Measurements from ENCODE around the gene ENPEP. TPM values are rescaled to one million over a fixed set of nuclear protein-coding genes. Genes with fewer than 3 reads are reported as not detected.
"Not testable (repeated sequence)": the region's sequence is repeated elsewhere in the genome, so short reads cannot be mapped to it uniquely, and the experiment has no call there.

Gene ENPEP
- total and polyA plus RNA-seq, 12 donors: 2.2 to 14.9 (median 3.9) TPM

DNA sequence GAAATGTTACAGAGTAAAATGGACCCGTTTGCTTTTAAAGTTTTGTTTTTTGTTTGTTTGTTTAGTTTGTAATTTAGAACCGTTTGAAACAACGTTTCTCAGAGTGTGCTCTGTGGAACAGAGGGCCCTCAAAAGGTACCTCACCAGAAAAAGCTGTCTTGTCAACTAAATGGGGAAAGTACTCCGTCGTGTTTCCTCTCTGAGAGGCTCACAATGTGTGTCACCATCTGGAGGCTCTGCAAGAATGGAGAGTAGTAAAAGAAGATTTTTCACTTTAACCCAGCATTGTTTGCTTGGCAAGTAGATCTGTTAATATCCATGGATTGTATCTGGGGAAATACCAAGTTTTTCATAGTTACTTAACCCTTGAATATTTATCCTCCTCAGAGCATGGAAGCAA is 1.5 kb upstream of the ENPEP start:
- H3K36me3 ChIP-seq: no peaks in the 10 kb centered on the region
- no peak overlapping the region for H3K4me3 ChIP-seq
- H3K4me1 ChIP-seq: peaks cover 0 to 14% (median 4%) of the 10 kb centered on the region in 9 donors
- ATAC-seq: no peak
- 49 to 59% methylated on average over 5 of the region's 5 CpGs for WGBS, 2 donors
- no peak for DNase-seq
- H3K27me3 ChIP-seq: no peaks in the 10 kb centered on the region
- H3K9me3 ChIP-seq: peaks cover 0 to 4% (median 0%) of the 10 kb centered on the region in 11 donors
- TF ChIP-seq, protein P1, sequence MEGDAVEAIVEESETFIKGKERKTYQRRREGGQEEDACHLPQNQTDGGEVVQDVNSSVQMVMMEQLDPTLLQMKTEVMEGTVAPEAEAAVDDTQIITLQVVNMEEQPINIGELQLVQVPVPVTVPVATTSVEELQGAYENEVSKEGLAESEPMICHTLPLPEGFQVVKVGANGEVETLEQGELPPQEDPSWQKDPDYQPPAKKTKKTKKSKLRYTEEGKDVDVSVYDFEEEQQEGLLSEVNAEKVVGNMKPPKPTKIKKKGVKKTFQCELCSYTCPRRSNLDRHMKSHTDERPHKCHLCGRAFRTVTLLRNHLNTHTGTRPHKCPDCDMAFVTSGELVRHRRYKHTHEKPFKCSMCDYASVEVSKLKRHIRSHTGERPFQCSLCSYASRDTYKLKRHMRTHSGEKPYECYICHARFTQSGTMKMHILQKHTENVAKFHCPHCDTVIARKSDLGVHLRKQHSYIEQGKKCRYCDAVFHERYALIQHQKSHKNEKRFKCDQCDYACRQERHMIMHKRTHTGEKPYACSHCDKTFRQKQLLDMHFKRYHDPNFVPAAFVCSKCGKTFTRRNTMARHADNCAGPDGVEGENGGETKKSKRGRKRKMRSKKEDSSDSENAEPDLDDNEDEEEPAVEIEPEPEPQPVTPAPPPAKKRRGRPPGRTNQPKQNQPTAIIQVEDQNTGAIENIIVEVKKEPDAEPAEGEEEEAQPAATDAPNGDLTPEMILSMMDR (IDR thresholded peaks at IDR 0.05): no peak
- intact Hi-C loops (cut with DNase I): loop anchor here in 3 of 10 donors (10.0 kb wide), 2 partner anchors 110 to 120 kb away; no protein-coding TSS in a partner anchor
- H3K27ac ChIP-seq: no peak overlapping the region

- intact Hi-C loops (cut with DNase I): loop anchor here in 3 of 10 donors (10.0 kb wide), 2 partner anchors 110 to 120 kb away; no protein-coding TSS in a partner anchor
These were observed 875 bp upstream of the ENPEP start for GRCh38 chr4:110475080-110475479.

GRCh38 chr4:110477836-110478235 is 1.9 kb downstream of the ENPEP start:
- Histone ChIP-seq H3K36me3 (no peaks in the 10 kb centered on the region), H3K27ac (peak overlapping the region in 6 of 10 donors; percentile 62 to 81 (median 76)), H3K4me1 (peaks cover 0 to 14% (median 4%) of the 10 kb centered on the region in 9 donors), H3K9me3 (no peaks in the 10 kb centered on the region), H3K4me3 (peak overlapping the region in 9 of 10 donors; percentile 34 to 60 (median 52)), H3K27me3 (peaks cover 0 to 3% (median 0%) of the 10 kb centered on the region in 7 donors)
- no peak for DNase-seq
- TF ChIP-seq, protein P1 (IDR thresholded peaks at IDR 0.05): no peak
- intact Hi-C loops (cut with DNase I): loop anchor here in 3 of 10 donors (10.0 kb wide), 2 partner anchors 113 to 123 kb away; no protein-coding TSS in a partner anchor
- ATAC-seq: no peak
- 63 to 64% methylated on average over 1 of the region's 1 CpG for WGBS, 2 donors

More at GRCh38 chr4:110475080-110475479, 875 bp upstream of the ENPEP start:
- H3K27me3 ChIP-seq, ATAC-seq, DNase-seq, H3K9me3 ChIP-seq, H3K36me3 ChIP-seq: not testable (repeated sequence)
- Histone ChIP-seq H3K4me3 (peak overlapping the region in 1 of 10 donors; percentile 60), H3K27ac (peak overlapping the region in 5 of 10 donors; percentile 70 to 81 (median 76)), H3K4me1 (peaks cover 0 to 14% (median 4%) of the 10 kb centered on the region in 9 donors)
- 81% methylated on average over 7 of the region's 7 CpGs for WGBS, 2 donors

DNA sequence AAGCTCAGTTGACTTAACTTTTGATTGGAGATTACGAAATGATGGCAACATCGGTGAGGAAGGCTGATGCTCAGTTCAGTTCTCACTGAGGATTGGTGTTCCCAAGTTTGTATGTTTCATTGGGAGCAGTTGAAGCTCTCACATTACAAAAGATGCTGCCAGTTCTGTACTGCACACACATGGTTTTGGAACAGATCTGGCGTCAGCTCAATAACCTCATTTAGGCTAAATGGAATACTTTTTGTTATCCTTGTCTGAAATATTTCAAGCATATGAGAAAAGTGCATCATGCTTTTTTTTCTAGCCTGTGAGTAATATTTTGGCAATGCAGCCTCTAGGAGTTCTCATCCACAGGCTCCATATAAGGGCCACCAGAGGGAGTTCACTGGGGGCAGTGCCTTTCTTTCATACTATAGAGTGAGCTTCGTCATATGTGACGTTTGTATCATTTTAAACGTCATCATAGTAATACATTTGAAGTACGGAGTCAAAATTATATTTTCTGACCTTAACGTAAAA is 4.1 kb downstream of the ENPEP start:
- Histone ChIP-seq H3K4me1 (peaks cover 0 to 20% (median 7%) of the 10 kb centered on the region in 9 donors), H3K27ac (peak overlapping the region in 9 of 10 donors; percentile 26 to 72 (median 60)), H3K4me3 (peak overlapping the region in 5 of 10 donors; percentile 13 to 60 (median 18)), H3K36me3 (no peaks in the 10 kb centered on the region), H3K9me3 (no peaks in the 10 kb centered on the region), H3K27me3 (peaks cover 0 to 3% (median 0%) of the 10 kb centered on the region in 7 donors)
- DNase-seq (peak in 1 of 2 donors; percentile 11), ATAC-seq (peak in 6 of 8 donors; percentile 9 to 59 (median 52))
- TF ChIP-seq, protein P1 (IDR thresholded peaks at IDR 0.05): peak in 7 of 9 donors; percentile 9 to 39 (median 27)
- WGBS, 2 donors: 60 to 62% methylated on average over 8 of the region's 8 CpGs
- intact Hi-C loops (cut with DNase I): loop anchor here in 1 of 10 donors (10.0 kb wide), 1 partner anchor 115 kb away; no protein-coding TSS in a partner anchor
